Stimulated activated CD4-positive, alpha-beta T cell treated with anti-CD3 and anti-CD28 coated beads, TNF-alpha, amount 100 ng/mL, for 24 hours (primary cell): Measurements from ENCODE around the gene KLK2.
"Not testable (repeated sequence)": the region's sequence is repeated elsewhere in the genome, so short reads cannot be mapped to it uniquely, and the experiment has no call there.

Experiments
- DNase-seq, 3 experiments: peaks; one replicate each; pipeline ENCODE4 v3.0.0-alpha.2; 2020; ENCODE audit warnings: low read depth in 3 of 3

Gene KLK2

DNA sequence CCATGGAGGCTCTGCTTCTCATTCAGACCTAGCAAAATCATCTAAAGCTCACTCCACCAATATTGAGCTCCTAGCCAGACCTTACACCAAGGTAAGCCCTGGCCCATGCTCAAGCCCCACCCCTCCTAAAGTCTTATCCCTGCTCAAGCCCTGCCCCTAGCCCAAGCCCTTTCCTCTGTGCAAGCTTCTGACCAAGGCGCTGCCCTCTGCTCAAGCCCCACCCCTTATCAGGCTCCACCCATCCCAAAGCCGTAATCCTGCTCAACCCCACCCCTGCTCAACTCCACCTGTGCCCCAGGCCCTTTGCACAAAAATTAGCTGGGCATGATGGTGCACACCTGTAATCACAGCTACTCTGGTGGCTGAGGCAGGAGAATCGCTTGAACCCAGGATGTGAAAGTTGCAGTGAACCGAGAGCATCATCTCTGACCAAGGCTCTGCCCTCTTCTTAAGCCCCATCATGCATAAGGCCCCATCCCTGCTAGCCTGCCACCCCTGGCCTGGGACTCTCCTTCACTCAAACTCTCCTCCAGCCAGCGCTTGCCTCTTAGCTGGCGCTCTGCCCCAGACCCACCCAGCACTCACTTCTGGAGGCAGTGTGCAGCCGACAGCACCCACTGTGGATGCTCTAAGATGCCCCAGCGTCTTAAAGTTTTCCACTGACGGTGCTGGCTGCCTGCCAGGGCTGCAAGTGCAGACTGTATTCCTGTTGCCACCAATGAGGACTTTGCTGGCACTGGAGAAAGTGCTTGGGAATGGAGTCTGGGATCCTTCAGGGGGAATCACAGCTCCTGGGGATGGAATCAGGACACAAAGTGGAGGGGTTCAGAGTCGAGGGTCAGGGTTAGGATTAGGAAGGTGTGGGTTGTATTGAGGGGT is 21.5 kb downstream of the KLK2 start:
- DNase-seq: no peak

DNA sequence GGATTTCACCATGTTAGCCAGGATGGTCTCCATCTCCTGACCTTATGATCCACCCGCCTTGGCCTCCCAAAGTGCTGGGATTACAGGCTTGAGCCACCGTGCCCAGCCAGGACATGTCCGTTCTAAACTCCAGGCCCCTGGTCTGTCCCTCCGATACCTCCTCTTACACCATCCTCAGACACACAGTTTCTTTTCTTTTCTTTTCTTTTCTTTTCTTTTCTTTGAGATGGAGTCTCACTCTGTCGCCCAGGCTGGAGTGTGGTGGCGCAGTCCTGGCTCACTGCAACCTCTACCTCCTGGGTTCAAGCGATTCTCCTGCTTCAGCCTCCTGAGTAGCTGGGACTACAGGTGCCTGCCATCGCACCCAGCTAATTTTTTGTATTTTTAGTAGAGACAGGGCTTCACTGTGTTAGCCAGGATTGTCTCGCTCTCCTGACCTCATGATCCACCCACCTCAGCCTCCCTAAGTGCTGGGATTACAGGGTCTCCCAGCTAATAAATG is 22.9 kb downstream of the KLK2 start:
- not testable (repeated sequence) for DNase-seq

DNA sequence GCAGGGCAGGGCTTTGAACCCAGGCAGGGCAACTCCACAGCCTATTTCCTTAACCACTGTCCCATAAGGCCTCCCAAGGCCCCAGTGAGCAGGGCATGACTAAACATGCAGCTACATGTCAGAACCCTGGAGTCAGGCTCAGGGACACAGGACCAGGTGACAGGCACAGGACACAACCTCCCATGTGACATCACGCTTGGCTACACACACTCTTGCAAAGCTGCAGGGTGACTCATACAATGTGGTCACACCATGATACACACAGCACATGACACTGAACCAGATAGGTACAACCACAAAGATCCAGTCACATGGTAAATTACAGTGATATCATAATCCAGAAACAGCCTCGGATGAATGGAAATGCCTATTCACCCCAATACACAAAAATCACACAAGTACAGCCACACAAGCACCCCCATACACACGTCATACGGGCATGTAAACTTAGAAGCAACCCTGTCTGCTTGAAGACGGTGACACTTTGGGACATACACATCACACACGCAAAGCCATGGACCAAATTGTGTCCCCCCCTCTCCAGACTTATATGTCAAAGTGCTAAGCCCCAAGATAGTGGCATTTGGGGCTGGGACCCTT is 23.5 kb downstream of the KLK2 start:
- DNase-seq: no peak

- DNase-seq: no peak
Measured at GRCh38 chr19:50897191-50897607, 24.0 kb downstream of the KLK2 start.

DNA sequence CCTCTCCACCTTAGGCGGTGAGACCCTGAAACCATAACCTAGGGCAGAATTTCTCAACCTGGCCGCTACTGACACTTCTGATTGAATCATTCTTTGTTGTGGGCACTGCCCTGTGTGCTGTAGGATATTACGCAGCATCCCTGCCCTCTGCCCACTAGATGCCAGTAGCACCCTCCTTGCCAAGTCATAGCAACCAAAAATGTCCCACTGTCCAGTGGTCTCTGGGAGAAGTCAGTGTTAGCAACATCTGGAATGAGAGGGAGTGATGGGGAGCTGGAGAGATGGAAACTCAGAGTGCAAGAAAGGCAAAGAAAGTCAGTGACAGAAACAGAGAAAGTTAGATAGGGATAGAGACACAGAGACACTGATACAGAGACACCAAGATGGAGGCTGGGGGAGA is 24.4 kb downstream of the KLK2 start:
- no peak for DNase-seq

GRCh38 chr19:50898018-50898417 is 24.8 kb downstream of the KLK2 start:
- no peak for DNase-seq

DNA sequence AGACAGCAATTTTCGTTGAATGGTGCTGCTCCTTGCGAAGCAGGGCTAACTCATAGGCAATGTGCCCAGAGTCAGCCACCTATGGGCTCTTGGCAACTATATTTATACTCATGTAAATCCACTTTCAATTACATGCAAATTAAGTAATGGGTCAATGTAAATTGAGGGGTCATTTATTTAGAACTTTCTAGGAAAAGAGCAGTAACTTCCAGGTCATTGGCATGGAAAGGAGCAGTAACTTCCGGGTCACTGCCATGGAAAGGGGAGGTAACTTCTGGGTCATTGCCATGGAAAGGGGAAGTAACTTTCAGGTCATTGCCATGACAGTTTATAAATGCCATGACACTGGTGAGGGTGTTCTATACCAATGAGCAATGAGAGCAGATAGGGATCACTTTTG is 26.3 kb downstream of the KLK2 start:
- no peak for DNase-seq

DNA sequence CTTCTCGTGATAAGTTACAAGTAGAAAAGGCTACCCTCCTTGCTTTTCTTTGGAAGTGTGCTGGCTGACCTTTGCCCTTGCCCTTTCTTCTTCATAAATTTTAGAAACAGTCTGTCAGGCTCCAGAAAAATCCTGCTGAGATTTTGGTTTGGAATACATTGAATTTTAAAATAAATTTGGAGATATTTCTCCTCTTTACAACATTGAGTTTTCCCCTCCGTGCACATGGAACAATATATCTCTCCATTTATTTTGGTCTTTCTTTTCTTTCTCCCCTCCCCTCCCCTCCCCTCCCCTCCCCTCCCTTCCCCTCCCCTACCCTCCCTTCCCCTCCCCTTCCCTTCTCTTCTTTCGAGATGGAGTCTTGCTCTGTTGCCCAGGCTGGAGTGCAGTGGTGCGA is 29.4 kb downstream of the KLK2 start:
- no peak for DNase-seq

GRCh38 chr19:50906217-50906616 is 33.0 kb downstream of the KLK2 start:
- peak in 1 of 3 experiments; percentile 31 for DNase-seq

GRCh38 chr19:50908336-50908735 is 35.1 kb downstream of the KLK2 start:
- DNase-seq: no peak

DNA sequence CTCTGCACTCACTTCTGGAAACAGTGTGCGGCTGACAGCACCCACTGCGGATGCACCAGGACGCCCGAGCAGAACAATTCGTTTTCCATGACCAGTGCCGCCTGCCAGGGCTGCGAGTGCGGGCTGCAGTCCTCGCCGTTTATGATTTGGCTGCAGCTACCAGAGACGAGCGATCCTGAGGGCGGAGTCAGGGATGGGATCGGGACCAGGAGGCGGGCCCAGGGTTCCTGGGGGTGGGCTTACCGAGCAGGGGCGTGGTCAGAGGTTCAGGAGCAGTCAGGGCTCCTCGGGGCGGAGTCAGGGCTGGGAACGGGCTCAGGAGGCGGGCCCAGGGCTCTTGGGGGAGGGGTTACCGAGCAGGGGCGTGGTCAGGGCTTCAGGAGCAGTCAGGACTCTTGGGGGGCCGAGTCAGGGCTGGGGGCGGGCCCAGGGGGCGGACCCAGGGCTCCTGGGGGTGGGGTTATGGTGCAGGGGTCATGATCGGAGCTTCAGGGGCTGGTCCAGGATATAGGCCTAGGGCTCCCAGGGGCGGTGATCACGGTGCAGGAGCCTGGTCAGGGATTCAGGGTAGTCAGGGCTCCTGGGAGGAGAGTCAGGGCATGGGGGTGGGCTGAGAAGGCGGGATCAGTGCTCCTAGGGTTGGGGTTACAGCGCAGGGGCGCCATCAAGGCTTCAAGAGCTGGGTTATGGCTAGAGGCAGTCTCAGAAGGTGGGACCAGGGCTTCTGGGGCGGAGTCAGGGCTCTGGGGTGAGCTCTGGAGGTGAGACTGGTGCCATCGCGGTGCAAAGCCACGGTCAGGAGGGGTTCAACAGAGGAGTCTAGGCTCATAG is 36.2 kb downstream of the KLK2 start:
- peak in 1 of 3 experiments; percentile 51 for DNase-seq

- no peak for DNase-seq
Measured at GRCh38 chr19:50910722-50911121, 37.5 kb downstream of the KLK2 start.

- no peak for DNase-seq
Measured at GRCh38 chr19:50911206-50912101, 38.2 kb downstream of the KLK2 start, which contains the start of gene KLK4. KLK4 (minus strand) TSS chr19:50911395; CDS start chr19:50910738, 657 bp downstream.

DNA sequence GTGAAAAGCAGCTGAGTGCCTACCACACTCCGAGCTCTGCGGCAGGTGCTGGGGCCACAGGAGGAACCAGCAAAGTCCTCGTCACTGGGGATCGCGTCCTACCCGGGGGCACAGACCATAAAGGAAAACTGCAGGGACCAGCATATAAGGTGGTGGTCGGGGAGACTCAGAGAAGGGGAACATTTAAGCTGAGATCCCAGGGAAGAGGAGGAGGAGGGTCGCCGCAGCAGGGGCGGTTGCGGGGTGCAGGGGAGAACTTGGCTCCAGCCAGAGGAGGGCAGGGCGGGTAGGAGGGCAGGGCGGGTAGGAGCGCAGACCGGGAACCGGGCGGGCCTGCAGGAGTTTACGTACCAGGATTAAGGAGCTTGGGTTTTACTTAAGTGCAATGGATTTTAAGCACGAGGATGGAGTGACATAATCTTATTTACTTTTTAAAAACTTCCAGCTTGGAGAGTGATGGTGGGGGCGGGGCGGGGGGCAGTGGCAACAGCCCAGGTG is 38.9 kb downstream of the KLK2 start:
- no peak for DNase-seq

DNA sequence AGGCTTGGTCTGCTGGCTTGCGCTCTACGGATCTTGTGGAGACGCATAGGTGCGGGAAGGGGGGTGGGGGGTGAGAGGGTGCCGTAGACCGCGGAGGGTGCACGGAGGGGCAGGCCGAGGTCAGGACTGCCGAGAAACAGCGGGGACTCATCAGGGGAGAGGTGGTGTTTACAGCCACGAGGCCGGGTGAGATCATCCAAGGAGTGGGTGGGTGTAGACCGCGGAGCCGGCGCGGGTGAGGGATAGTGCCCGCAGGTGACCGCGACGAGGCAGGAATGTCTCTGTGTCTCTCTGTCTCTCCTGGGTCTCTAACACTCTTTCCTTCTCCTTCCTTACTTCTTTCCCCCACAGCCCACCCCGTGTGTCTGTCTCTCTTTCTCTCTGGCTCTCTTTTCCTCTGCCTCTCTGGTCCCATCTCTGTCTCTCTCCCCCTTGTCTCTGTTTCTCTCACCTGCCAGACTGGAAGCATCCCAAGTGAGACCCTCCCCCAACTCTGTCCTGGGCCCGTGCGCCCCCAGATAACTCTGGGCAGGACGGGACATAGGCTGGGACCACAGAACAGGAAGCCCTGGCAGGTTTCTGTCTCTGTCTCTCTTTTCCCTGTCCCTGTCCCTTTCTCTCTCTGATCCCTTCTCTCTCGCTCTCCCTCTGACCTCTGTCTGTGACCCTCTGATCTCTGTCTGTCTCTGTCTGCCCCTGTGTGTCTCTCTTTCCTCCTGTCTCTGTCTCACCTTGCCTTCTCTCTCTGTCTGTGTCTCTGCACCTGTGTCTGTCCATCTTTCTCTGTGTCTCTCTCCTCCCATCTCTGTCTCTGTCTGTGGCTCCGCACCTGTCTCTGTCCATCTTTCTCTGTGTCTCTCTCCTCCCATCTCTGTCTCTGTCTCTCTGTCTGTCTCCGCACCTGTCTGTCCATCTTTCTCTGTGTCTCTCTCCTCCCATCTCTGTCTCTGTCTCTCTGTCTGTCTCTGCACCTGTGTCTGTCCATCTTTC is 39.8 kb downstream of the KLK2 start:
- peak in 1 of 3 experiments; percentile 18 for DNase-seq

- DNase-seq: no peak
Measured at GRCh38 chr19:50916069-50916468, 42.8 kb downstream of the KLK2 start.

DNA sequence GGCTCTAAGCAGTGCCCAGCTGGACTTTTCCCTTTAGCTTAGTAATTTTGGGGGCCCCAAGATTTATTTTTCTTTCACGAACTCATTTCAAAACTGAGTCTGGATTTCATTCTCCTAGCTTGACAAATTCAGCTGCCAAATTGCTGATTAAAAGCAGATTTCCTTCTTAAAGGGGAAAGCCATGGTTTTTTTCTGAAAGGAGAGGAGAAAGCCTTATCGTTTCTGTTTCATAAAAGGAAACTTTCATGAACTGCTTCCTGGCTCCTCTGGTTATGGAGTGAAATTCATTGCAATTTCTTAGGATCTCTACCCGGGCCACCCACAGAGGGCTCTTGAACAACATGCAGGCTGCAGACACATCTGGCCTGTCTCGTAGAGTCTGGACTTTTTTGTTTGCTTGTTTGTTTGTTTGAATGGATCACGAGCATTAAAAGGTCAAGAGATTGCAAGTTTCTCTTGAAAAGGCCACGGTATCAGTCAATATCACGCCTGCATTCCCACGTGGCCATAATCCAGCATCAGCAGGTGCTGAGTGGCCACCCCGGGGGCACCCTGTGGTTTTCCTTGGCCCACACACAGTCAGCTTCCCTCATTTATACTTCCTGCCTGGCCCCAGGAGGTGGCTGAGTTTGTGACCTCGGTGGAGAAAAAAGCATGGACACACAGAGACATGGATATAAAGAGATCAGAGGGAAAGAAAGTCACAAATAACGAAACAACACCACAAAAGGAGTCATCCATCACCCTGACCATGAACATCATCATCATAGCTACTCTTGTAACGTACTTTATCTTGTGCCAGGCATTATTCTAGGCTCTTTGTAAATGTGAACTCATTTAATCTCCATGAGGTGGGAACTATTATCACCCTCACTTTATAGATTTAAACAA is 48.4 kb downstream of the KLK2 start:
- no peak for DNase-seq

DNA sequence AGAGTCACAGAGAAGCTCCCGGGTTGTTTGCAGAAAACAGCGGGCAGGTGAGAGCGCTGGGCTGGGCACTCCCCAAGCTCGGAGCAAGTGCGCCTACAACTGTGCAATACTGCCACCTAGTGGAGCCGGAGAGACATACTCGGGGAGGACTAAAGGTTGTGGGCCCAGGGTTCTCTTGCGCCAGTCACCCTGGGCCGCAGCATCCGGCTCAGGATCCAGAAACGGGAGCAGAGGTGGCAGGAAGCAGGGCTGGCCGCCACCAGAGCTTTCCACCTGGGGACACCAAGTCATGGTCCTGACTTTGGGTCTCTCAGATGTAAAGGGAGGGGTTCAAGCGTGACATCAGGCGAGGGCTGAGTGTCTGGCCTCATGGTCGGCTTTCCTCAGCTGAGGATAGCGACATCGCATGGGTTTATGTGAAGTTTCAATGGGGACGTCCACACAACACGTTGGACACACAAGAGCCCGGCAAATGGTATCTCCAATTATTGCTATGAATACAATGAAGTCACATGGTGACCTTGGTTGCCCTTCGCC is 49.1 kb downstream of the KLK2 start:
- peak; percentile 68 to 72 (median 70) for DNase-seq
